Ureter (tissue), 1 donor: ENCODE data around the gene CUX1. TPM values are rescaled to one million over a fixed set of nuclear protein-coding genes. Genes with fewer than 3 reads are reported as not detected.

Source experiments
- DNase-seq: peaks from one replicate; pipeline ENCODE4 v3.0.0-alpha.2; 2020; ENCODE audit warnings: low spot score
- total RNA-seq: library from RNA; stranded (reverse); gene quantifications from one replicate; pipeline ENCODE4 v1.2.4, GENCODE V29; 2023
- donor health status: DM: yes; HTN: yes; CAD: no.

Gene CUX1
- total RNA-seq, 1 donor from 2014 or later: 103 TPM

GRCh38 chr7:101957744-101958525 lies 140.5 kb downstream of the CUX1 start:
- no peak for DNase-seq

DNA sequence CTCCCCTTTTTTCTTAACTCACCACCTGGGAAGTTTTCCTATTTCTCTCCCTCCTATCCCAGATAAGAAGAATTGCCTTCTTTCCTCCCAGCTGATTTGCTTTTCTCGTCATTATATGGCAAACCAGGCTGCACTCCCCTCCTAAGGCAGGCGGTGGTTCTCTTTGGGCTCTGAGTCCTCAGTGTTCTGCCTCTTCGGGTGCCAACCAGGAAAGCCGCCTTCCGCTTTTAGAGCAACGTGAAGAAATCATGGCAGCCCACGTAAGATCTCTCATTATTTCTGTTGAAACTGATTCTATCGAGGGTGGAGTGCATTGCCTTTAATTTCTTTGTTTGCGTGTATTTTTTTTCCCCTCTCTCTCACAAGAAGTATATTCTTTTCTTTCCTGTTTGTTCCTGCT lies 141.9 kb downstream of the CUX1 start:
- DNase-seq: no peak

DNA sequence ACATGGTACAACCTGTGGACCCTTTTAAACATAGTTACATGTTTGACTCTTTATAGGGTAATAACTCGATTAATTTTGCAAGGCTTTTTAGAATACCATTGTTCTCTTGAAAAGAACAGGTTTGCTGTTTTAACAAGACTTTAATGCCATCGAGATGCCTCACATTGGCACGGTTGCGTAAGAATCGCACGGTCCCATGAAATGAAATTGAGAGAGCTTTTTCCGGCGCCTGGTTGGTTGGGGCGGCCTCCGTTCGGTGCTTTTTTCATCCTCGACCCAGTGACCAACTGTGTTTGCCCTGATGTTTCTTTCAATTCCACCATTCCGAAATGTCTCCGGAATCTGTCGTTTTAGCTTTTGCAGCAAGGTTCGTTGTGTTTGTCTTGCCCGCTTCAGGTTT lies 142.4 kb downstream of the CUX1 start:
- no peak for DNase-seq

DNA sequence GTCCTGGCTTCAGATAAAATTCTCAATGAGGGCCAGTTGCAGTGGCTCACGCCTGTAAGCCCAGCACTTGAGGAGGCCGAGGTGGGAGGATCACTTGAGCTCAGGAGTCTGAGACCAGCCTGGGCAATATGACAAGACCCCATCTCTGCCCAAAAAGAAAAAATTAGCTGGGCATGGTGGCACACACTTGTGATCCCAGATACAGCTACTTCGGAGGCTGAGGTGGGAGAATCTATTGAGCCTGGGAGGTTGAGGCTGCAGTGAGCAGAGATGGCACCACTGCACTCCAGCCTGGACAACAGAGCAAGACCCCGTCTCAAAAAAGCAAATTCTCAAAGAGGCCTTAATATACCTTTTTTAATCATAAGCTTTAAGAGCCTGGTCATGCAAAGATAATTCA lies 142.9 kb downstream of the CUX1 start:
- DNase-seq: no peak

DNA sequence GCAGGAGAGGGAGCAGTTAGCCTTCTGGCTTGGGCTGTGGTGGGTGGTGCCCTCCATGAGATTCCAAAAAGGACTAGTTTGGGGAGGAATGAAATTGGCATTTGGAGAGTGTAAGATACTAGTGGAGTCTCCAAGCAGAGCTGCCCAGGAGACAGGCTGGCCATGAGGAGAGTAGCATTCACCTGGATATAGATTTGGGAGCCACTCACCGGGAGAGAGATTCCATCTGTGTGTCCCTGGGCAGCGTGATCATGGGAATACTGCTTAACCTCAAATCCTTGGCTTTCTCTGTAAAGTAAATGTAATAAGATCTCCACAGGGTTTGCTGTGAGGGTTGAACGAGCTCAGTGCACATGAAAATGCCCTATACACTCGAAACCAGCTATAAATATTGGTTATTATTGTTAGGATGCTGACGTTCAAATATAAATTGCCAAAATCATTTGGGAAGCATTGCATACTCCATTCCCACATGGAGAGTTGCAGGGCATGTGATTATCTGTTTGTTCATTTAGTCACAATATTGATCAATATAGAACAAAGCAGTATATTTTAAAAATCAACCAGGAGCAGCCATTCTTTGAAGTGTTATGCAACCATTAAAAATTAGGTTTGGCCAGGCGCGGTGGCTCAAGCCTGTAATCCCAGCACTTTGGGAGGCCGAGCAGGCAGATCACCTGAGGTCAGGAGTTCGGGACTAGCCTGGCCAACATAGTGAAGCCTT lies 143.7 kb downstream of the CUX1 start:
- no peak for DNase-seq

DNA sequence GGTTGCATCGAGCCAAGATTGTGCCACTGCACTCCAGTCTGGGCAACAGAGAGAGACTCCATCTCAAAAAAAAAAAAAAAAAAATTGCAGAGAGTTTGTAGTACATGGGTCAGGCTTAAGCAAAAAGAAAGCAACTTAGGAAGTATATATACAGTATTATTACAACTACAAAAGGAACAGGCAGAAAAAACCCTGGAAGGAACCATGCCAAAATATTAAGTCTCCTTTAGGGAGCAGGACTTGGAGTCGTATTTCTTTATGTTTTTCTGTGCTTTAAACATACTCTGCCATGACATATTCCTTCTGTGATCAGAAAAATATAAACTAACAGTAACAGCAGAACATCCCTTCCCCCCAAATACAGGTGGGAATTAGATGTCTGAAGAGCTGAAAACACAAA lies 144.4 kb downstream of the CUX1 start:
- no peak for DNase-seq

- no peak for DNase-seq
Measured at GRCh38 chr7:101963693-101964092, 146.3 kb downstream of the CUX1 start.

DNA sequence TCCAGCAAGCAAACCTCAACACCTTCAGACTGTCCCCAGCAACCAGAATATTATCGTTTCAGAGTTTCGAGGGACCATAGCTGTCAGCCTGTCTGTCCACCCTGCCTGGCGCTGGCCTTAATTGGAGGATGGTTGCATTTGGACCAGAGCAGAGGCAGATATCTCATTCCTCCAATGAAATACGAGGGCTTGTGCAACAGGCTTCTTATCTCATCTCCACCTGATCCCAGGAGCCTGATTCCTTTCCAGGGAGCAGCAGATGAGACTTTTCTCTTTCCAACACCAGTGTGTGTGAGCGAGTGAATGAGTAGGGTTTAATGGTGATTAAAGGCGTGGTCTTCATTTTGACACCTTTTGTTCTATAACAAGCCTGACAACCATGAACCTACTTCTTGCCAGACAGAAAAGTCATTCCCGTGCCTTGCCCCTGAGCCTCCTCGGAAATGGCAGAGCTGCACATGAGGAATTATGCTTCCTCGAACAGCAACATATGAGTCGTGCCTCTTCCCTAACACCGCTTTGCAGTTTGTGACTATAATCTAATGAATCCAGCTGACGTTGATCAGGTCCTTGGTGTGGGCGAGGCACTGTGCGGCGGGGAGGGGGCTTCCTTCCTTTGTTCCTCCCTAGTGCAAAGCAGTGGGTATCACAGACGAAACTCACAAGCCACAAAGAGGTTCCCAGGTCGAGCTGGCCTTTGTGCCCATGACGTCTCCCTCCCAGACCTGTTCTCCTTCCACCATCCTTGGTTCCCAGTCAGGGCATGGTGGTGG lies 147.4 kb downstream of the CUX1 start:
- DNase-seq: no peak

GRCh38 chr7:101968720-101969466 lies 151.5 kb downstream of the CUX1 start:
- DNase-seq: no peak

DNA sequence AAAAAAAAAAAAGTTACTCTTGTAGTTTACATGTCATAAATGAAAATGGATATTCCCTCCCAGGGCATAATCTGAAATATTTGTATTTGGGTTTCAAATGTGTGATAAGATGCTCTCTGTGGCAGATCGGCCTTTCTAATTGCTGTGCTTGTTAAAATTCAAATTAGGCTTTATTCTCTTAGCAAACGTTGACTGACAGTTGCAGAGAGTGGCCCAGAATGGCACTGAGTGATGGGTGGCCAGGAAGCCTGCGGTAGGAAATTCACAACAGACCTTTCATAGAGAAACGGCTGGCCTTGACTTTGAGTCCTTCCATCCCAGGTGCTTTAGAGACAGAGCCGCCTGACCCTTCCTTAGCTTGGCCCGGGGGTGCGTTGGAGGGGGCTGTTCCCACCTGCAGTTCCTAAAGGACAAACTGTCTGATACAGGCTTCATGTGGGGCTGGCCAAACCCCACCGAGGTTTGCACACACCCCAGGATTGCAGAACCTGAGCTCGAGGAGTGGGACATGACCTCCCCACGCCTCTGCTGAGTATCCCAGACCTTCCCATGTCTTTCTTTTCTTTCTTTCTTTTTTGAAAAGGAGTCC lies 152.7 kb downstream of the CUX1 start:
- DNase-seq: no peak

DNA sequence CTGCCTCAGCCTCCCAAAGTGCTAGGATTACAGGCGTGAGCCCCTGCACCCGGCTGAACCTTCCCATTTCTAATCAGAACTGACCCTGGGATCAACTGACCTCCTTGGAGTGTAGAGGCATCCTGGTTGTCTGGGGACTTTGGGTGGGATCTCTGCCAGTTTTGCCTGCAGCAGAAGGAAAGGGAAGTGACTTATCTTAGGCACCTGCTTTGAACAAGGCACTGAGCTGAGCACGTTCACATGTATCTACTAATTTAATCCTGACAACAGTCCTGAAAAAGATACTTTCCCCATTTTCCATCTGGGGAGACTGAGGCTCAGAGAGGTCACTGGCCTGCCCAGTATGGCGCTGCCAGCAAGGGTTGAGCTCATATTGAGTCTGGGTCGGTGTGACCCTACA lies 153.4 kb downstream of the CUX1 start:
- DNase-seq: no peak

GRCh38 chr7:101971457-101971856 lies 154.0 kb downstream of the CUX1 start:
- no peak for DNase-seq

GRCh38 chr7:101972627-101973026 lies 155.2 kb downstream of the CUX1 start:
- DNase-seq: no peak

DNA sequence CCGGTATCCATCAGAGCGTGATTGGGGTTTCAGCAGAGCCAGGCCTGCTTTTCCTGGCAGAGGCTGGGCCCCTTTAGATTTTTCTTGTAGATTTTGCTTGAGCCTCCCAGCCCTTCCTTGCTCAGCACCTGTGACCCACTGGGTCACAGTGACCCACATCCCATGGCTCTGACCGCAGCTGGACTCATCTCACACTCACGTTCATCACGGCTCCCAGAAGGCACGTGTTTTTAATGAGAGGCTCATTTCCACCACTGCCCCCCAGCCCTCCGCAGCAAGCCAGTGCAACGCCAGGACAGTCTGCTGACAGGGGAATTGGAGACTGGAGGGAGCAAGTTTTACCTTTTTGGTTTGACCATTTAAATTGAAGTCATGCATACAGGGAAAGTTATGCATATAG lies 155.7 kb downstream of the CUX1 start:
- DNase-seq: no peak

DNA sequence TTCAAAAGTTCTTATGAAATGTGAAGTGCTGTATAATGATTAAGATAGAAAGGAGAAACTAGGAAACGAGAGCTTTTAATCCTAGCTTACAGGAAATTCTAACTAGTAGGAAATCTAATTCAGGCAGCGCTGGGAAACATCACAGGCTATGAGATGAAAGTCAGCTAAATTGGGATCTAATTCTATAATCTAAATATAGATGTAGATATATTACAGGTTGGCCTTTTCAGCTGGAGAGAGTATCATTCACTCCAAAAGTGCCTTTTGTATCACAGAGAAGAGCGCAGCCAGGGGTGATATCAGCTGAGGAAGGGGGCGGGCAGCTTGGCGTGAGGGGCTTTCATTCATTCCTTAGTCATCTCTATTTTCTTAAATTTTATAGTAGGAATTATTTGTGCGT lies 157.0 kb downstream of the CUX1 start:
- DNase-seq: no peak

DNA sequence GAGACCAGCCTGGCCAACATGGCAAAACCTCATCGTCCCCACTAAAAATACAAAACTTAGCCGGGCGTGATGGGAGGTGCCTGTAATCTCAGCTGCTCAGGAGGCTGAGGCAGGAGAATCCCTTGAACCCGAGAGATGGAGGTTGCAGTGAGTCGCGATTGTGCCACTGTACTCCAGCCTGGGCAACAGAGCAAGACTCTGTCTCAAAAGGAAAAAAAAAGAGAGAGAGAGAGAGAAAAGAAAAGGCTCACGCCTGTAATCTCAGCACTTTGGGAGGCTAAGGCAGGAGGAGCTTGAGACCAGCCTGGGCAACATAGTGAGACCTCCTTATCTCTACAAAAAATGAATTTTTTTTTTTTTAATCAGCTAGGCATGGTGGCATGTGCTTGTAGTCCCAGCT lies 157.6 kb downstream of the CUX1 start:
- DNase-seq: no peak

GRCh38 chr7:101976411-101976810 lies 159.0 kb downstream of the CUX1 start:
- DNase-seq: no peak

GRCh38 chr7:101977249-101977648 lies 159.8 kb downstream of the CUX1 start:
- DNase-seq: no peak

GRCh38 chr7:101978683-101979082 lies 161.3 kb downstream of the CUX1 start:
- DNase-seq: no peak

- DNase-seq: no peak
Measured at GRCh38 chr7:101983147-101983811, 165.9 kb downstream of the CUX1 start.
